Activated naive CD4-positive, alpha-beta T cell treated with anti-CD3 and anti-CD28 coated beads, Interleukin-2, amount 50 U/mL, for 16 hours (primary cell): ENCODE measurements around the gene DOK1.
"Not testable (repeated sequence)": the region's sequence is repeated elsewhere in the genome, so short reads cannot be mapped to it uniquely, and the experiment has no call there.

Experiments
- DNase-seq: peaks from one replicate; pipeline ENCODE4 v3.0.0-alpha.2; 2020

Gene DOK1

DNA sequence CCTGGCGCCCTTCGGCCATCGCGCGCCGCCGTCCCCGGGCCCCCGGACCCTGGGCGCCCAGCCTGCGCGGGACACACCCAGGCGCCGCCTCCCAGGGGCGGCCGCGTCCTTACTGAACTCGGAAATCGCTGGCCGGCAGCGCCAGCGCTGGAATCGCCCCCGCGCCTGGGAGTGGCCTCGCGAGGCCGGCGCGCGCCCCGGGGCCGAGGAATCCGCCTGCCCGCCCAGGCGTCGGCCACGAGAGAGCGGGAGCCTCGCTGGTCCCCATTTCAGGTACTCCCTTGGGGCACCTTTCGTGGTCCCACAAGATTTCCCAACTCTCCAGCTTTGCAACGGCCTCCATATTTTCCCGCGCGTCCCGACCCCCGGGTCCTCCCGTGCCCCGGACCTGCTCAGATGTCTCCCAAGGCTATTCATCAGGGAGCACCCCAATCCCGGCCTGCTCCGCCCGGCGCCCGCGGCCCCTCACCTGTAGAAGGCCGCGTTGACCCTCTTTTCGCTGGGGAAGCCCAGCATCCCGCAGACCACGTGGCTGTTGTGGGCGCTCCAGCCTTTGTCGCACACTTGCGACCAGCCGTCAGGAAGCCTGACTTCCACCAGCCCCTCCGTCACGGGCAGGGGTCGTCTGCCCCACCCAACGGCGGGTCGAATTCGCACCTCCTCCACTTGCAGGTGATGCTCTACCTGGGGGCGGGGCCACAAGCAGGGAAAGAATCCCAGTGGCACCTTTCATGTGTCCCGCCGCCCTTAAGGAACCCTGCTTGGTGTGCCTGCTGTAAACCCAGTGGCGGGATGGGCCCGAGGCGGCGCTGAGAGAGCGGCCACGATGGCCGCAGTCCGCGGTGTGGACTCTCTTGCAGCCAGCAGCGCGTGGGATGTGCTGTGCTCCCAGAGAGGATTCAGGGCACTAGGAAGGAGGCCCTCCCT is 5.4 kb upstream of the DOK1 start:
- DNase-seq, result no peak

DNA sequence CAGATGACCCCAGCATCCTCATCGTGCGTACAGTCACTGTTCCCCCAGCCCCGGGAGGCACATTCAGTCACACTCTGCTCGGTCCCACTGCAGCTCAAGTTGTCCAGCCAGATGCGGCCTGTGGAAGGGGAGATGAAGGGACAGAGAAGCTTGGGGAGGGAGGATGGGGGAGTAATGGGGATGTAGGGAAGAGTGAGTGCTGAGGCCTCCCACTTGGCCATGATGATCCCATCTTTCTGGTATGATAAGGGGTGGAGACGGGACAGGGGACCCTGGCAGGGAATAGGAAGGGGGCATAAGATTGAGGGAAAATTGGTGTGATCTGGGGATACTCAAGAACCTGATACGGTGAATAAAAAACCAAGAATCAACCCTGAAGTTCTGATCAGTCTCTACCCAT is 4.3 kb upstream of the DOK1 start:
- DNase-seq, result no peak

DNA sequence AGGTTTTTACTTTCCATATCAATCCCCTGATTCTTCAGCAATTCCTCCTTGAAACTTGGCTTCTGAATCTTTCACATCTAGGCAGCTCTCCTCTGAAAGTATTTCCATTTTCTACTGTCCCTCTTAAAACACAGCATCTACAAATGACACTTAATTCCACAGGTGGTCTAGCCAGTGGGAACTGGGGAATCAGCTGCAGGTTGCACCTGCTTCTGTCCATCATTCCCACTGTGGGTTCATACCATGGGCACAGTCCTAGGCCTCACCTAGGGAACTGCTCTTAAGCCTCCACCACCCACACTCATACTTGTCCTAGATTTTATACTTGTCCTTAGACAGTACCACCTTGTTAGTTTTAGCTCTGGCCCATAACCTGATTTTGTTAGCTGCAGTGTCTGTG is 3.0 kb upstream of the DOK1 start:
- no peak for DNase-seq

DNA sequence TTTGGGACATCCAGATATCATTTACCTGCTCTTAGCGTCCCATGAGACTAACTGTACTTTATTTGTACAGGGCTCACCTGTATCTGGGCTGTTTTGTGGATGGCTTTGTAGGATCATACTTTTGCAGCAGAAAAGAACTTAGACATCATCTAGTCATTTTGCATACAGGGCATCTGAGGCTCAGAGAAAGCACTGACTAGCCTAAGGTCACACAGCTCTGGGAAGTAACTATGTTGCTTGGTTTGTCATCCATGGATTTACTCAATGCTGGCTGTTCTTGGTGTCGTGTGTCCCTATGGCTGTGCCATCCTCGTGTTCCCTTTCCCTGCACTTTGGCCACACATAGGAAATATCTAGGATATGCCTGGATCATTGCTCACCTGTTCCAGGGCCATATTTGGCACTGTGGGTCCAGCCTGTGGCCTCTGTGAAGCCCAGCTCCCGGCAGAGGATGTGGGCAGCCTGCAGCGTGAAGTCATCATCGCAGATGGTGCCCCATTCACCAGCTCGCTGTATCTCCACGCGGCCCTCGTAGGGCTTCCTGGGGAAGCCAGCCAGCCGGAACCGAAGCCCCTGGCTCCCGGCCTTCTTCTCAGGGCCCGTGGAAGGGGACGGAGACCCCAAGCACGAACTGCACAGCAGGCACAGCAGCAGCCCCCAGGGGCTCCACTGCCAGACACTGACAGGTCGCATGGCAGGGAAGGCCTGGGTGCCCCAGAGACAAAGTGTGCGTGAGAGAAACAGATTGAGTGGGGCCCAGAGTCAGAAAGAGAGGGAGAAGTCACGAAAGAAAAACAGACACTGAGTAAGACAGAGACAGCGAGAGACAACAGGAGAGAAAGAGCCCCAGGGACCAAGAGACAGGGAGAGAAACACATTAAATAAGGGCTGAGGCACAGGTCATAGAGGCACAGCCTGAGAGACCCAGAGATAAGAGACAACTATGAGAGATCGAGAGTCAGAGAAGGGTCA is 2.3 kb upstream of the DOK1 start:
- DNase-seq, result no peak

DNA sequence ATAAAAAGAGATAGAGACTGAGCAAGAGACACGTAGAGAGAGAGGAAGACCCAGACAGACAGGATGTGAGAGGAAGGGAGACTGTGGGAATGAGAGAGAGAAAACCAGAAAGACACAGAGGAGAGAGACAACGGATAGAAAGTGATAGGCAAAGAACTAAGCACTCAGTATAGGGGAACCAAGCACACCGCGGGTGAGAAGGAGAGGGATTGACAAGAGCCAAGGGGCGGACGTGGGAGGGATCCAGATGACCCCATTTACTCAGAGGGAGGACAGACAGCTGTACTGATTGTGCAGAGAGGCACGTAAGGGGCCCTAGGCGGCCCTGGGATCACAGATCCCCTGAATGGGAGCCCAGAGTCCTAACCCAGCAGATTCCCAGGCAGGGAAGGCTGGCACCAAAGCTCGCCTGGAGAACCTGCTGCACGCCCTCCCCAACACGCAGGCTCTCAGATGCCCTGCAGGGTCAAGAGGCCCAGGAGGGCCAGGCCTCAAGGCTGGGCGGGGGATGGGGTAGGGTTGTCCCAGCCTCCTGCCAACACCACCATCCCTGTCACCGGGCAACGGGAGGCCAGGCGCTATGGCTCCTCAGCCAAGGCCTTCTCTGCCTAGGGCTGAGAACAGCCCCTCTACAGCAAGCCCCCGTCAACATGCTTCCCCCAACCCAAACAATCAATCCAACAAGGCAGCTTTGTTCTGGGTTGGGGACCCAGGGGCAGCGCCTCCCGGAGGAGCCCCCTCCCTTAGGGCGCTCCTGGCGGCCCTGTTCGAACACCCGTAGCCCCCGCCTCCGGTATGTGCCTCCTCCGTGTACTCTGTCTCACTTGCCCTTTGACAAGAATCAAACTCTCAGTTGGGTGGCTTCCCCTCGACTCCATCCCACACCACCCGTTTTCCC is 1.4 kb upstream of the DOK1 start:
- DNase-seq, result no peak

DNA sequence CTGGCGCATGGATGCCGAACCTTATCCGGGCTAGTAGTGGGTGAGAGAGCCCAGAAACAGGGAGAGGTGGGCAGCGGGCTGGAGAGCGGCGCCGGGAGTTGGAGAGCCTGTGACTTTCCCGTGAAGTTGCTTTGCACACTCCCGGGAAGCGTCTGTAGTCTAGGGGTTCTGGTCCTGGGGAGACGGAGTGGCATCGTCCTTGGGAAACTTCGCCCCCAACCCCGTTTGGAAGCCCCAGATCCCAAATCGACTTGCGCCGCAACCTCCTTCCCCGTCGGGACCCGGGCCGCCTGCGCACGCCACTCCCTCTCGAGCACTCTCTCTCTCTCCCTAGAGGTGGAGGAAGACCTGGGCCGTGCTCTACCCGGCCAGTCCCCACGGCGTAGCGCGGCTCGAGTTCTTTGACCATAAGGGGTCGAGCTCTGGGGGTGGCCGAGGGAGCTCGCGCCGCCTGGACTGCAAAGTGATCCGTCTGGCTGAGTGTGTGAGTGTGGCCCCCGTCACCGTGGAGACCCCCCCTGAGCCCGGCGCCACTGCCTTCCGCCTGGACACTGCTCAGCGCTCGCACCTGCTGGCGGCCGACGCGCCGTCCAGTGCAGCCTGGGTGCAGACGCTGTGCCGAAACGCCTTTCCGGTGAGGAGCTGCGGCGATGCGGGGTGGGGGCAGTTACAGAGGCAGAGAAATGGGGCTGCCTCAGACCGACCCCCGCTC is 456 bp downstream of the DOK1 start:
- peak; percentile 53 for DNase-seq

DNA sequence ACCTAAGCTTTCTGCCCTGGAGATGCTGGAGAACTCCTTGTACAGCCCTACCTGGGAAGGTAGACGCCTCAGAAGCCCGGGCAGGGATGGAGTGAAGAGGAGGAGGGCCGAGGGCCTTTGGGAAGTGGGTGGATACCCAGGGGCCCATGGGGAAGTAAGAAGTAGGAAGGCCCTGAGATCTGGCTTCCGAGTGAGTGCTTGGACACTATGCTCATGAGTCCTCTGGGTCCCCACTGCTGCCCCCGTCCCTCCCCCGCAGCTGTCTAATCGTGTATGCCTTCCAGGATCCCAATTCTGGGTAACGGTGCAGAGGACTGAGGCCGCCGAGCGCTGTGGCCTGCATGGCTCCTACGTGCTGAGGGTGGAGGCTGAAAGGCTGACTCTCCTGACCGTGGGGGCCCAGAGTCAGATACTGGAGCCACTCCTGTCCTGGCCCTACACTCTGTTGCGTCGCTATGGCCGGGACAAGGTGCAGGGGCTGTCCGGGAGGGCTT is 1.1 kb downstream of the DOK1 start:
- no peak for DNase-seq

DNA sequence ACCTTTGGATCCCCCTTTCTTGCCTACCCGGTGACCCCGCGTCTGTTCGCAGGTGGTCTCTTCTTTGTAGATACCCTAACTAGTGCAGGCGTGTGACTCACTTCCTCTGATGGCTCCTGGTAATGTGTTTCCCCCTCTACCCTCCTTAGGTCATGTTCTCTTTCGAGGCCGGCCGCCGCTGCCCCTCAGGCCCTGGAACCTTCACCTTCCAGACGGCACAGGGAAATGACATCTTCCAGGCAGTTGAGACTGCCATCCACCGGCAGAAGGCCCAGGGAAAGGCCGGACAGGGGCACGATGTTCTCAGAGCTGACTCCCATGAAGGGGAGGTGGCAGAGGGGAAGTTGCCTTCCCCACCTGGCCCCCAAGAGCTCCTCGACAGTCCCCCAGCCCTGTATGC is 1.6 kb downstream of the DOK1 start:
- DNase-seq, result no peak

DNA sequence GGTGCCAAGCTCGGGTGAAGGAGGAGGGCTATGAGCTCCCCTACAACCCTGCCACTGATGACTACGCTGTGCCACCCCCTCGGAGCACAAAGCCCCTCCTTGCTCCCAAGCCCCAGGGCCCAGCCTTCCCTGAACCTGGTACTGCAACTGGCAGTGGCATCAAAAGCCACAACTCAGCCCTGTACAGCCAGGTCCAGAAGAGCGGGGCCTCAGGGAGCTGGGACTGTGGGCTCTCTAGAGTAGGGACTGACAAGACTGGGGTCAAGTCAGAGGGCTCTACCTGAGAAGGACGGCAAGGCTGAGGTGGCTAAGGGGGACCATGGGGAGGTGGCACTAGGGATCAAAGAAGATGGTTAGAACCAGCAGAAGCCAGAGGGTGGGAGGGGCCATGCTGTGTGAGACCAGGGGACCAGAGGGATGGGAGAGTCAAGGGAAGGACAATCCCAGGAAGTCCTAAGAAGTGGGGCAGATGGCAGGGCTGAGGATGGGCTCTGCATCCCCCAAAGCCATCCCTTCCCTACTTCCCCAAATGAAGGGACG is 2.4 kb downstream of the DOK1 start:
- no peak for DNase-seq

DNA sequence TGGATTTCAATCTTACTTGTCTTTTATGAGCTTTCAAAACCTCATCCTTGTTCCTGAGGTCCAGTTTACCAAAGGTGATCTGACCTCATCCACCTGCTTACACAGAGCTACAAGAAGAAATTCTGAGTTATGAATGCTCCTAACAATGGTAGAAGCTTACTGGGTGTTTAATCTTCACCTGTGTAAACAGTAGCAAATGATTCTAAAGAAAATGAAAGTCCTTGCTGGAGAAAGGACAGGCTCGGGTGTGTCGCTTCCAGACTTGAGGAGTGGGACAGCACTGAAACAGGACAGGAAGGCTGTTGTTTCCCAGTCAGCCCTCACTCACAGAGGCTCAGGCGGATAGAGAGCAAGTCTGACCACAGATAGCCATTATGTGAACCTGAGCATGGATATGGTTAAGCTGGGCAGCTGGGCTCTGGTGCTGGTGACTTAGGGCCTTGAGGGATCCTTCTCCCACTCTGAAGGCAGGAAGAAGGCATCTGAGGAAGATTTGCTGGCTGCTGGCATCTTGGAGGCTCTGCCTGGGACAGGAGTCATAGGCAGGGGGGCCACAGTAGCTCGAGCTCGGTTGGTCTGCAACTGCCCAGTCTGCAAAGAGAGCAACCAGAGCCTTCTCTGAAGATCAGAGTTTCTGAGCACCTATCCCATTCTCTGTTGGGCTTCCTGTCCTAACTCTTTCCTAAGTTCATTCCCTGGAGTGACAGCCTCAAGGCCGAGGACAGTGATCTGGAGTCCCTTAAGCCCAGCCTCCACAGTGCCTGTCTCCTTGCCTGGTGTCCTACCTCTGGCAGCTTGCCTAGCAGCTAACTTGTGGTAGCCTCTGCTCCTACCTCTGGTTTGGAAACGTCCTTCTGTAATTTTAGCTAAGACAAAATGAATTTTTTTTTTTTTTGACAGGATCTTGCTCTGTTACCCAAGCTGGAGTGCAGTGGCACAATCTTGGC is 4.0 kb downstream of the DOK1 start:
- DNase-seq, result no peak

DNA sequence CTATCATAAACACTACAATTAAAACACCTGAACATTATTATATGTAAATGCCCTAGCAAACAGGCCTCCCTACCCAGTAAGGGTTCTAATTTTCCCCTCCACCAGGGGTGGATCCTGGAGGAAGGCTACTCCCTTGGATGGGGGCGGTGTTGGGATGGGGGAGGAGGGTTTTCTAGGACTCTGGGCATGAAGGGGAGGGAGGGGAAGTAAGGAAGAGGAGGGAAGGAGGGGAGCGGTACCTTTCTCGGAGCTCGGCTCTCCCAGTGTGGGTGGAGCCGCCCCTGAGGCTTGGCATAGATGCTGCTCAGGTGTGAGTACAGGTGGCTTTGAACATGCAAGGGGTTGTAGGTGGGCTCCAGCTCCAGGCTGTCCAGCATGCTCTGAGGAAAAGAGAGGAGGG is 5.4 kb downstream of the DOK1 start:
- DNase-seq, result no peak

DNA sequence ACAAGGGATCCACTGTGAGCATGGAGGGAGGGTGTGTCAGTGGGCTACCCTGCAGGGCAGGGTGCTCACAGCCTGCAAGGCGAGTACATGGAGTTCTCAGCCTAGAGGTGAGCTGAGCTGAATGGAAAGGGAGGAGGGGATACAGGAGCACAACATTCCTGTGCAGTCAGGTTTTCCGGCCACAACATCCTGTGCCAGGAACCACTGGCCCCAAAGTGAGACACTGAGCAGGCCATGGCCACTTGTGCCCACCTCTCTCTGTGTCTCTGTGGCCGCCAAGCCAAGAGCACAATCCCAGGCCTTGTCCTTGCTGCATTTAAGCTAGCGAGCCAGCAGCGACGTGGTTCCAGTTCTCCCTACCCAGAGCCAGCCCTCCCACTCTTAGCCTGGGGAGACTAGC is 6.1 kb downstream of the DOK1 start:
- no peak for DNase-seq

DNA sequence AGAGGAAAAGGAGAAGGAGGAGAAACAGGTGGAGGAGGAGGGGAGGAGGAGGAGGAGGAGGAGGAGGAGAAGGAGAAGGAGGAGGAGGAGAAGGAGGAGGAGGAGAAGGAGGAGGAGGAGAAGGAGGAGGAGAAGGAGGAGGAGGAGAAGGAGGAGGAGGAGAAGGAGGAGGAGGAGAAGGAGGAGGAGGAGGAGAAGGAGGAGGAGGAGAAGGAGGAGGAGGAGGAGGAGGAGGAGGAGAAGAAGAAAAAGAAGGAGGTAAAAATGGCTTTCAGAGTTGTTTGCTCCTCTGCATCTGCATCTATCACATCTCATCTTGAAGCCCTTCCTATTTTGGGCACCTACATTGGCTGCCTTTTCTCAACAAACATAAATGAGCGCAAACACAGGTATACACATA is 6.5 kb downstream of the DOK1 start:
- DNase-seq, result not testable (repeated sequence)

DNA sequence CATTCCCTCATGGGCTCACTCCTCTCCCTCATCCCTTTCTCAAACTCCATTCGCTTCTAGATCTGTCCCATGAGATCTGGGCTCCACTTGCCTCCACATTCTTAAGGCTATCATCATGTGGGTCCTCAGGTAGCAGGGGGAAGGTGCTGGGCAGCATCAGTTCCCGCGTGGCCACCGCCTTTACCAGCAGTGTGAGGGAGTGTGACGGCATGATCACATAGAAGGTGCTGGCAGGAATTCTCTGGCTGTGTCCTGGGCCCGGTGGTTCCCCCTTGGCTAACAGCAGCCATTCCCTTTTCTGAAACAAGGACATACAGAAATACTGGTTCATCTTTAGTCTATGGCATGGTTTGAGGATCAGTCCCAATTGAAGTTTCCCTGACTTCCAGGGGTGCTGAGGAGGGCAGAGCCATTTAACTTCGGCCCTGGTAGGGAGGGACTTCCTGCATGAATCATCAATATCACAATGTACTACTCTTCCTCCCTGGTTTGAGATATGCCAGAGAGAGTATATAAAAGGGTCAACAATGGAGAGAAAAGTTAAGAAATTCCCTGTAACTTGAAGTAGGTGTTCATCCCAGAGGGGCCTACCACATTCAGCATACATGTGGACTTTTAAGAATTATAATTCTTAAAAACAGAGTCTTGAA is 7.7 kb downstream of the DOK1 start:
- DNase-seq, result no peak

DNA sequence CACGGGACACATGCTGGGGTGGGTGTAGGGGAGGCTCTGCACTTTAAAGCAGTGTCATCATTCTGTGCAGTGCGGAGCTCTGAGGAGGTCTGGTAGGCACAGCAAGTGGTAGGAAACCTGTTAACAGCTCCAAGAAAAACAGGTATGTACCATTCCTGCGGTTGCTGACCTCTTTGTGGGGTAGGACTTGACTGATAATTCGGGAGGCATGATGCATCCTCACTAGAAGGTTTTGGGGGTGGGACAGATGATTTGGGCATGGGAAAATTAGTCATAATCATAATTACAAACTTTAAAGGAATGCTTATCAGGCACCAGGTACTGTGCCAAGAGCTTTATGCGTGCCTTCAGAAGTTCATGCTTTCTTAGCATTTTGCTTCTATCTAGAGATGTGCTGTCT is 9.7 kb downstream of the DOK1 start:
- no peak for DNase-seq

DNA sequence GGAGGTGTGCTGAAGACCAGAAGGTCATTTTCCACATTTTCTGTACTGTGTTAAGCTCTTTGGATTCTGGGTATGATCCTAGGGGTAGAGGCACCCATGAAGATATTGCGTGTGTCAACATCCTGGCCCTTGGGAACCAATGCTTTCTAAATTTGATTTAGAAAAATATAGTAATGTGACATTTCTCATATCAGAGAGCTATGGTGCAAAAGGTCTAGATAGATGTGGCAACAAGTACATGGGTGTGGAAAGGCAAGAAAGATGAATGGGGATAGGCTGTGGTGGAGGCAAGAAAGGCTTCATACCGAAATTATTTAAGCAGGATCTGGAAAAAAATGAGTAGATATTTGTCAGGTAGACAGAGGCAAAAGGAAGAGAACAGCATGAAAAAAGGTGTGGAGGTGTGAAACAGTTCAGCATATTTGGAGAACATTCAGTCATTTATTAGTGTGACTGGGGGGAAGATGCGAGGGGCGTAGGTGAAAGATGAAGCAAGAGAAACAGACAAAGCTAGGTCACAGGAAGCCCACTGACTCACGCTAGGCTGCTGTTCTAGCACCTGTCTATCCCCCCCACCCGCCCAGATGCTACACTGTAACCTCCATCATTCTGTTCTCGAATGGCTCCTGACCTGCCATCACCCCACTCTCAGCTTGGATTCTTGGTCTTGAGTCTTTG is 11.7 kb downstream of the DOK1 start:
- no peak for DNase-seq

DNA sequence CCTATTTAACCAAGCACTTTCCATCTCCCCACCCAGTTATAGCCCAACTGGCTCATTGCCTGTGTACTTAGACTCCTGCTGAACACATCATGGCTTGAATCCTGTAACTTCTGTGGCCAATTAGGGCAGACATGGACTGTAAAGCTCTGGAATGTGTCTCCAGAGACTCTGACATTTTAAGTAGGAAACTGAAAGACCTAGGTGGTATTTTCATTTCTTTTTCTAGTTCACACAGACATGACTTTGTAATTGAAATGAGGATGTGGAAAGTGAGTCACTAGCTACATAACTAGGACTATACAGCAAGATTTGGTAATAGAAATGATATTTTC is 12.2 kb downstream of the DOK1 start:
- no peak for DNase-seq

DNA sequence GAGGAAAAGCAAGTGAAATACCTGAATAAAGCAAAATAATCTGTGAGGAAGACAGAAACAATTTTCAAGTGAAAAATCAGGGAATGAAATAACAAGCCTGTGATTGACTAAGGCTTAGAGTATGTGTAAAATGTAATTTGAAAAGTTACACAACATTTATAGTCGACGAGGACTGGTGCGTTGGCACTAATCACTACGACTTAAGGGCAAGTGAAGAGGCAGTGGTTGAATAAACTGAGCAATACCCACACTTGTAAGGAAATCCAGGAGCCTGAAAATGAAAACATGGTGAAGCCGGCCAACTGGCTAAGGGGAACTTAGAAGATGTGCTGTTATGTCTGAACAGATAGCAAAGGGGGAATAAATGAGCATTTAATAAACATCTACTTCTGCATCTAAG is 13.4 kb downstream of the DOK1 start:
- DNase-seq, result no peak

DNA sequence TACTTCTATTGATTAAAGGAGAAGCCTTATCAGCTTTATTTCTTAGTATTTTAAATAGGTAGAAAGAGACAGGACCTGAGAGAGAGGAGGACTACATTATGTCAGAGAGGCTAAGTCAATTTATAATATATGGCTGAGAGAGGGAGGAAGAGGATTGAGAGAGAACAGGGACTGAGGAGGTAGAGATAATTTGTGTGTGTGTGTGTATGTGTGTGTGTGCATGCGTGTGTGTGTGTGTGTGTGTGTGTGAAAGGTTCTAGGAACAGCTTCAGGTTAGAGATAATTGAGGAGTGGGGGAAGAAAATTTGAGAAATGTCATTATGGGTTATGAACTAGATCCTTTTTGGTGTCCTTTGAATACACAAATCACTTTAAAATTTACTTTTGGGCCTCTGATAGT is 15.2 kb downstream of the DOK1 start:
- DNase-seq, result no peak
